Measurements from ENCODE around the gene AQP6.

- TF ChIP-seq POU6F1 (CRISPR knock-in tag; IDR thresholded peaks at IDR 0.05; ENCODE audit: borderline replicate concordance, low read depth) (no peak), RARB (CRISPR knock-in tag; IDR thresholded peaks at IDR 0.05) (no peak), CREB5 (CRISPR knock-in tag; IDR thresholded peaks at IDR 0.05; ENCODE audit: low read depth) (no peak), ZFP30 (CRISPR knock-in tag; IDR thresholded peaks at IDR 0.05) (no peak), ZNF565 (CRISPR knock-in tag; conservative IDR thresholded peaks at IDR 0.05; ENCODE audit: low read depth) (no peak), PATZ1 (CRISPR knock-in tag; IDR thresholded peaks at IDR 0.05; ENCODE audit: borderline replicate concordance) (no peak), ESRRG (CRISPR knock-in tag; IDR thresholded peaks at IDR 0.05) (no peak)
These were observed 44.9 kb downstream of the AQP6 start for GRCh38 chr12:50017641-50018040.
